Transverse colon (tissue), 1 donor: ENCODE data around the gene SLC29A4.

Source experiments
- EP300 ChIP-seq: sonication (generic); formaldehyde crosslinking; IDR thresholded peaks from one replicate; pipeline ENCODE4 v1.6.1; 2017; ENCODE audit warnings: antibody characterized with exemption, low read depth
- POLR2A ChIP-seq: fragments of 450-650 bp; IDR thresholded peaks from one replicate; pipeline ENCODE4 v1.6.1; 2016; ENCODE audit warnings: antibody characterized with exemption, mild to moderate bottlenecking, moderate library complexity

DNA sequence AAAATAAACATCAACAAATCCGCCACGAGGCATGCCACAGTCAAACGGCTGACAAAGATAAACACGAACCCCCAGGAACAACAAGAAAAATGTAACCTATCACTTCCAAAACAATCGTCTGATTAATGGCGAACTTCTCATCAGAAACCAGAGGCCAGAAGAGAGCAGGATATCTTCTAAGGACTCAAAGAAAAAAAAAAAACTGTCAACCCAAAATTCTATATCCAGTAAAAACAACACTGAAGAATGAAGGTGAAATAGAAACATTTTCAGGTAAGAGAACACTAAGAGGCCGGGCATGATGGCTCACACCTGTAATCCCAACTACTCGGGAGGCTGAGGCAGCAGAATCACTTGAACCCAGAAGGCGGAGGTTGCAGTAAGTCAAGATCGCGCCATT lies 54.3 kb downstream of the SLC29A4 start:
- no peak for TF ChIP-seq EP300
- no peak for TF ChIP-seq POLR2A
